HG03571 (cell line): ENCODE measurements around the gene GAS6.

Source experiments
- ATAC-seq: cut with Tn5 transposase; IDR thresholded peaks from one replicate; pipeline ENCODE4 v1.9.1; 2021; ENCODE audit not compliant: unreplicated experiment

The GAS6 gene

GRCh38 chr13:113888701-113889330 is 24.9 kb upstream of the GAS6 start:
- no peak for ATAC-seq

- no peak for ATAC-seq
These were observed 23.9 kb upstream of the GAS6 start for GRCh38 chr13:113887700-113888201.

- ATAC-seq: no peak
These were observed 22.8 kb upstream of the GAS6 start for GRCh38 chr13:113886561-113887112.

GRCh38 chr13:113884821-113885220 is 20.9 kb upstream of the GAS6 start:
- no peak for ATAC-seq

- no peak for ATAC-seq
These were observed 20.3 kb upstream of the GAS6 start for GRCh38 chr13:113883921-113884804.

- no peak for ATAC-seq
These were observed 19.5 kb upstream of the GAS6 start for GRCh38 chr13:113883314-113883811.

GRCh38 chr13:113882716-113883115 is 18.8 kb upstream of the GAS6 start:
- no peak for ATAC-seq

GRCh38 chr13:113882267-113882630 is 18.4 kb upstream of the GAS6 start:
- ATAC-seq: no peak

GRCh38 chr13:113881614-113882266 is 17.9 kb upstream of the GAS6 start:
- no peak for ATAC-seq

GRCh38 chr13:113880651-113881611 is 17.1 kb upstream of the GAS6 start:
- ATAC-seq: no peak

- ATAC-seq: no peak
These were observed 15.9 kb upstream of the GAS6 start for GRCh38 chr13:113879494-113880360.

- ATAC-seq: no peak
These were observed 15.1 kb upstream of the GAS6 start for GRCh38 chr13:113879017-113879416.

GRCh38 chr13:113877149-113877990 is 13.5 kb upstream of the GAS6 start:
- no peak for ATAC-seq

- no peak for ATAC-seq
These were observed 12.7 kb upstream of the GAS6 start for GRCh38 chr13:113876346-113877148.

GRCh38 chr13:113875837-113876281 is 12.0 kb upstream of the GAS6 start:
- no peak for ATAC-seq

GRCh38 chr13:113875429-113875815 is 11.5 kb upstream of the GAS6 start:
- no peak for ATAC-seq
